A673 (cell line): Measurements from ENCODE around the gene NLRC5. TPM values are rescaled to one million over a fixed set of nuclear protein-coding genes. Genes with fewer than 3 reads are reported as not detected.

Source experiments
- Bru-seq: library from RNA; stranded (reverse); fragments of 400-500 nt; gene quantifications from one replicate; lab custom pipeline; 2021; lab: Mats Ljungman, UMichigan
- BruChase-seq, 2 experiments: library from RNA; stranded (reverse); fragments of 400-500 nt; gene quantifications; one replicate each; lab custom pipeline; 2021; lab: Mats Ljungman, UMichigan
- BruUV-seq: library from RNA; stranded (reverse); fragments of 400-500 nt; replicated peaks from 2 replicates; lab custom pipeline; 2021; lab: Mats Ljungman, UMichigan
- CTCF ChIA-PET: fragments of 300-600 bp; sonication (Branson Sonifier 250); formaldehyde crosslinking; loops from one replicate; lab custom pipeline; 2022; ENCODE audit warnings: antibody characterized with exemption; lab: Charles Lee
- POLR2A ChIA-PET: fragments of 300-600 bp; sonication (Branson Sonifier 250); formaldehyde crosslinking; loops from one replicate; lab custom pipeline; 2022; ENCODE audit warnings: antibody characterized with exemption; ENCODE audit not compliant: low non-redundant PET; lab: Charles Lee
- DNase-seq: peaks from one replicate; pipeline ENCODE4 v3.0.0-alpha.2; 2015; ENCODE audit warnings: low spot score
- H3K27ac ChIP-seq: fragments of 200-600 bp; sonication (generic); 2 replicates; pipeline ENCODE4 v1.5.1; 2016; ENCODE audit warnings: mixed run types, low read depth, mild to moderate bottlenecking, mixed read lengths, antibody characterized with exemption, low read length; ENCODE audit not compliant: poor library complexity, severe bottlenecking
- H3K27me3 ChIP-seq: fragments of 200-600 bp; sonication (generic); replicated peaks from 2 replicates; pipeline ENCODE4 v1.6.1; 2017; ENCODE audit warnings: mixed run types, low read depth, mild to moderate bottlenecking, mixed read lengths, antibody characterized with exemption, low read length; ENCODE audit not compliant: insufficient read depth, poor library complexity
- H3K36me3 ChIP-seq: fragments of 200-600 bp; sonication (generic); 2 replicates; pipeline ENCODE4 v1.6.1; 2016; ENCODE audit warnings: mixed run types, mild to moderate bottlenecking, mixed read lengths, antibody characterized with exemption, low read length; ENCODE audit not compliant: insufficient read depth, poor library complexity, severe bottlenecking
- H3K4me1 ChIP-seq: fragments of 200-600 bp; sonication (generic); 2 replicates; pipeline ENCODE4 v1.6.1; 2017; ENCODE audit warnings: mixed run types, mild to moderate bottlenecking, mixed read lengths, antibody characterized with exemption, low read length; ENCODE audit not compliant: insufficient read depth, poor library complexity, severe bottlenecking
- H3K4me3 ChIP-seq: fragments of 200-600 bp; sonication (generic); 2 replicates; pipeline ENCODE4 v1.5.1; 2016; ENCODE audit warnings: low read depth, mixed run types, mild to moderate bottlenecking, mixed read lengths, low read length; ENCODE audit not compliant: poor library complexity, severe bottlenecking
- H3K9me3 ChIP-seq: fragments of 200-600 bp; sonication (generic); 2 replicates; pipeline ENCODE4 v1.6.1; 2016; ENCODE audit warnings: mixed run types, low read depth, mild to moderate bottlenecking, mixed read lengths, antibody characterized with exemption, low read length; ENCODE audit not compliant: poor library complexity, severe bottlenecking
- EZH2 ChIP-seq: fragments of 200-600 bp; sonication (generic); IDR thresholded peaks from 2 replicates; pipeline ENCODE4 v1.6.1; 2017; ENCODE audit warnings: borderline replicate concordance, low read depth, mild to moderate bottlenecking, mixed read lengths, antibody characterized with exemption, low read length; ENCODE audit not compliant: poor library complexity, severe bottlenecking
- intact Hi-C: fragments of 100-400 bp; cut with micrococcal nuclease; formaldehyde crosslinking; loops from one replicate; pipeline ENCODE4 v1.10.0; 2022; ENCODE audit not compliant: unreplicated experiment
- long read RNA-seq: library from polyadenylated mRNA; stranded (forward); transcript quantifications from one replicate; pipeline ENCODE4 v2.0.0, GENCODE V29; 2022
- total RNA-seq: library from RNA; stranded (reverse); gene quantifications from 2 replicates; pipeline ENCODE4 v1.2.3, GENCODE V29; 2021
- TF ChIP-seq, protein P1 (sequence below): fragments of 300-800, 200-600 bp; sonication (generic); conservative IDR thresholded peaks from 2 replicates; pipeline ENCODE4 v1.5.1; 2017; ENCODE audit warnings: low read depth, mild to moderate bottlenecking, antibody characterized with exemption, low read length, moderate library complexity, mixed read lengths

NLRC5 gene, protein sequence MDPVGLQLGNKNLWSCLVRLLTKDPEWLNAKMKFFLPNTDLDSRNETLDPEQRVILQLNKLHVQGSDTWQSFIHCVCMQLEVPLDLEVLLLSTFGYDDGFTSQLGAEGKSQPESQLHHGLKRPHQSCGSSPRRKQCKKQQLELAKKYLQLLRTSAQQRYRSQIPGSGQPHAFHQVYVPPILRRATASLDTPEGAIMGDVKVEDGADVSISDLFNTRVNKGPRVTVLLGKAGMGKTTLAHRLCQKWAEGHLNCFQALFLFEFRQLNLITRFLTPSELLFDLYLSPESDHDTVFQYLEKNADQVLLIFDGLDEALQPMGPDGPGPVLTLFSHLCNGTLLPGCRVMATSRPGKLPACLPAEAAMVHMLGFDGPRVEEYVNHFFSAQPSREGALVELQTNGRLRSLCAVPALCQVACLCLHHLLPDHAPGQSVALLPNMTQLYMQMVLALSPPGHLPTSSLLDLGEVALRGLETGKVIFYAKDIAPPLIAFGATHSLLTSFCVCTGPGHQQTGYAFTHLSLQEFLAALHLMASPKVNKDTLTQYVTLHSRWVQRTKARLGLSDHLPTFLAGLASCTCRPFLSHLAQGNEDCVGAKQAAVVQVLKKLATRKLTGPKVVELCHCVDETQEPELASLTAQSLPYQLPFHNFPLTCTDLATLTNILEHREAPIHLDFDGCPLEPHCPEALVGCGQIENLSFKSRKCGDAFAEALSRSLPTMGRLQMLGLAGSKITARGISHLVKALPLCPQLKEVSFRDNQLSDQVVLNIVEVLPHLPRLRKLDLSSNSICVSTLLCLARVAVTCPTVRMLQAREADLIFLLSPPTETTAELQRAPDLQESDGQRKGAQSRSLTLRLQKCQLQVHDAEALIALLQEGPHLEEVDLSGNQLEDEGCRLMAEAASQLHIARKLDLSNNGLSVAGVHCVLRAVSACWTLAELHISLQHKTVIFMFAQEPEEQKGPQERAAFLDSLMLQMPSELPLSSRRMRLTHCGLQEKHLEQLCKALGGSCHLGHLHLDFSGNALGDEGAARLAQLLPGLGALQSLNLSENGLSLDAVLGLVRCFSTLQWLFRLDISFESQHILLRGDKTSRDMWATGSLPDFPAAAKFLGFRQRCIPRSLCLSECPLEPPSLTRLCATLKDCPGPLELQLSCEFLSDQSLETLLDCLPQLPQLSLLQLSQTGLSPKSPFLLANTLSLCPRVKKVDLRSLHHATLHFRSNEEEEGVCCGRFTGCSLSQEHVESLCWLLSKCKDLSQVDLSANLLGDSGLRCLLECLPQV (N-terminal part only)
- total RNA-seq (13.1 and 14.2 TPM in 2 replicates), Bru-seq, nascent RNA (percentile 47 among the genes with signal in this experiment), BruChase-seq, experiment 1, labeled RNA remaining after a 2-hour chase (percentile 41 among the genes with signal in this experiment), BruChase-seq, experiment 2, labeled RNA remaining after a 6-hour chase (percentile 48 among the genes with signal in this experiment)
- long read RNA-seq, partial matches to known transcripts, result 4 of 12 reads
- long read RNA-seq, other reads (novel, unspliced or antisense), result 8 of 12 reads

DNA sequence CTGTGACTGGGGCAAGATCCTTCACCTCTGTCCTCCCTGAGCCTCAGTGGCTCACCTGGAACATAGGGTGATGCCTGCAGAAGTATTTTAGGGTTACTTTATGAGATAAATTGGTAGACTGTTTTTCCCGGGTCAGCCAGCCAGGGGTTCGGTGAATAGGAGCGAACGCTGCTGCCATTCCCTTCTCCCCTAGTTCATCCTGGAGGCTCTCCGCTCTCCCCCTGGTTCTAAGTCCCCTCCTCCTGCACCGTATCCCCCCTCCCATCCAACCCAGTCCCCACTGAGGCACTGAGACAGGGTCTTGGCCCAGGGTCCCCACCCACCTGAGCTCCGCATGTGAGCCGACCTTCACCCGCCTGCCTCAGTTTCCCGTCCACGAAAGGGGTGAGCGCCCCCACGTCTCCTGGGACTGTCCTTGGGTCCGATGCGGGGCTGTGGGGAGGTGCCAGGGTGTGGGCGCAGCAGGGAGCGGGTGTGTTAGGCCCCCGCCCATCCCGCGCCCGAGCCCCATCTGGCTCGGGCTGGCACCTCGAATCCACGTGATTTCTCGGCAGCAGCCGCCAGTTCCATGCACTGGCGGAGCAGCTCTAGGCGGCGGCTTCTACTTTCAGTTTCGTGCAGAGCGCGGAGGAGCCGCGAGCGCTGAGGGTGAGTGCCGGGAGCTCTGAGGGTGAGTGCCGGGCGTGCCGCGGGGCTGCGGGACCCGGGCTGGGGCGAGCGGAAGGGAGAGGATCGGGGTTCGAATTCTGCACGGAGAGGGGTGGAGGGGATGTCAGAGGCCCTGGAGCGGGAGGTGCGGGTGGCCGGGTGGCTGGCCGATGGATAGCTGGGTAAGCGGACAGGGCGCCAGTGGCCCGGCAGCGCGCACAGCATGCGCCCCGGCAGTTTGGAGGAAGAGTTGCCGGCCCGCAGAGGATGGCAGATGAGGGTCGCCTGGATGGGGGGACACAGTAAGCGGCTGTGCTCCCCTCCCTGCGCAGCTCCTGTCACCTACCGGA, at the start of gene NLRC5:
Gene NLRC5 (plus strand): TSS at position 610 of the 998 bp plus-strand sequence. CDS start 31,156 bp downstream, outside the sequence.
- BruUV-seq, result no TSS peak
- no peaks in the 10 kb centered on the region for H3K36me3 ChIP-seq
- no peaks in the 10 kb centered on the region for H3K9me3 ChIP-seq
- no peaks in the 10 kb centered on the region for H3K27me3 ChIP-seq
- ChIA-PET CTCF (no interaction called here), POLR2A (interaction anchor here (0.5 kb wide), 1 partner anchor 50 kb away, joined by 3 read pairs; no protein-coding TSS in a partner anchor)
- intact Hi-C loops, result no loop called here
- H3K4me3 ChIP-seq, result peak within 1 kb of the TSS; percentile 60
- TF ChIP-seq EZH2, result no peak
- TF ChIP-seq, protein P1, sequence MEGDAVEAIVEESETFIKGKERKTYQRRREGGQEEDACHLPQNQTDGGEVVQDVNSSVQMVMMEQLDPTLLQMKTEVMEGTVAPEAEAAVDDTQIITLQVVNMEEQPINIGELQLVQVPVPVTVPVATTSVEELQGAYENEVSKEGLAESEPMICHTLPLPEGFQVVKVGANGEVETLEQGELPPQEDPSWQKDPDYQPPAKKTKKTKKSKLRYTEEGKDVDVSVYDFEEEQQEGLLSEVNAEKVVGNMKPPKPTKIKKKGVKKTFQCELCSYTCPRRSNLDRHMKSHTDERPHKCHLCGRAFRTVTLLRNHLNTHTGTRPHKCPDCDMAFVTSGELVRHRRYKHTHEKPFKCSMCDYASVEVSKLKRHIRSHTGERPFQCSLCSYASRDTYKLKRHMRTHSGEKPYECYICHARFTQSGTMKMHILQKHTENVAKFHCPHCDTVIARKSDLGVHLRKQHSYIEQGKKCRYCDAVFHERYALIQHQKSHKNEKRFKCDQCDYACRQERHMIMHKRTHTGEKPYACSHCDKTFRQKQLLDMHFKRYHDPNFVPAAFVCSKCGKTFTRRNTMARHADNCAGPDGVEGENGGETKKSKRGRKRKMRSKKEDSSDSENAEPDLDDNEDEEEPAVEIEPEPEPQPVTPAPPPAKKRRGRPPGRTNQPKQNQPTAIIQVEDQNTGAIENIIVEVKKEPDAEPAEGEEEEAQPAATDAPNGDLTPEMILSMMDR, result no peak
- DNase-seq, result peak; percentile 91
- peak within 1 kb of the TSS; percentile 53 for H3K27ac ChIP-seq
- peaks cover 12% of the 10 kb centered on the region for H3K4me1 ChIP-seq

DNA sequence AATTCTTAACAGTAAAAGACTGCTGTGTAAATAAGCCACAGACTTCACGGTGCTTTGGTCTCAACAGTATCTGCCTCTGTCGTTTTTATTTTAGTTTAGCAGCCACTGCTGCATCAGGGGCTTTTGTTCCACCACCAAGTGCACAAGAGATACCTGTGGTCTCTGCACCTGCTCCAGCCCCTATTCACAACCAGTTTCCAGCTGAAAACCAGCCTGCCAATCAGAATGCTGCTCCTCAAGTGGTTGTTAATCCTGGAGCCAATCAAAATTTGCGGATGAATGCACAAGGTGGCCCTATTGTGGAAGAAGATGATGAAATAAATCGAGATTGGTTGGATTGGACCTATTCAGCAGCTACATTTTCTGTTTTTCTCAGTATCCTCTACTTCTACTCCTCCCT, 49.6 kb upstream of the NLRC5 start:
- no peaks in the 10 kb centered on the region for H3K27me3 ChIP-seq
- ChIA-PET CTCF (no interaction called here), POLR2A (no interaction called here)
- DNase-seq, result no peak
- no TSS peak for BruUV-seq
- H3K9me3 ChIP-seq, result no peaks in the 10 kb centered on the region
- peaks cover 23% of the 10 kb centered on the region for H3K4me1 ChIP-seq
- no peak overlapping the region for H3K4me3 ChIP-seq
- peaks cover 100% of the 10 kb centered on the region for H3K36me3 ChIP-seq
- intact Hi-C loops, result no loop called here
- TF ChIP-seq, protein P1, result no peak
- TF ChIP-seq EZH2, result no peak
- H3K27ac ChIP-seq, result no peak overlapping the region
